Measurements from ENCODE around the gene TRAPPC12. TPM values are rescaled to one million over a fixed set of nuclear protein-coding genes. Genes with fewer than 3 reads are reported as not detected.

TRAPPC12 gene
- total RNA-seq, 2 donors from 2014 or later: 53.9 to 71.4 TPM

Other genes with a start within 250 kb of the TRAPPC12 start
- 10 to 100 TPM; 28.0 to 43.6 TPM for gene EIPR1, start 1.9 kb upstream of the TRAPPC12 start, total RNA-seq
- gene ADI1, start 139.8 kb downstream of the TRAPPC12 start, total RNA-seq: 10 to 100 TPM; 29.3 to 39.3 TPM
- 10 to 100 TPM; 18.3 to 21.9 TPM for gene RNASEH1, start 178.6 kb downstream of the TRAPPC12 start, total RNA-seq
- 1,000 to 10,000 TPM; 1,548 to 2,231 TPM for gene RPS7, start 195.6 kb downstream of the TRAPPC12 start, total RNA-seq
- gene COLEC11, start 215.4 kb downstream of the TRAPPC12 start, total RNA-seq: not detected

All from activated naive CD4-positive, alpha-beta T cell treated with anti-CD3 and anti-CD28 coated beads, Interleukin-2, amount 50 U/mL, for 72 hours (primary cell).